Measurements from ENCODE around the gene ENTPD5.

ENTPD5 gene

DNA sequence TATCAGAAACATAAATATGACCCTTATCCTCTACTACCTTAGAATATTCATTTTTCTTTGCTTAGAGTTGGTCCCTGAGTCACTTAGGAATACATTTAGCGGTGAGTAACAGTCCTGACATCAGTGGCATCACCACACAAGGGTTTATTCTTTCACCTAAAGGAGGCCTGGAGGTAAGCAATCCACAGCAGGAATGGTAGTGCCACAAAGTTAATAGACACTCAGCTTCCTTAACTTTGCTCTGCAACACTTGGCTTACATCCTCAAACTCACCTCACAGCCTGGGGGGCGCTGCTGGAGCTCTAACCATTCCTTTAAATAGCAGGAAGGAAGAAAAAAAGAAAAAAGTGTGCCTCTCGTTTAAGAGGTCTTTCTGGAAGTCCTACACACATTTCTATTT lies 29.2 kb upstream of the ENTPD5 start:
- no peaks in the 10 kb centered on the region for H3K9me2 ChIP-seq (ENCODE audit: low read depth, low read length)
- H4K20me1 ChIP-seq (ENCODE audit: insufficient read depth, low read length) = no peaks in the 10 kb centered on the region
- no peaks in the 10 kb centered on the region for H3K79me2 ChIP-seq (ENCODE audit: insufficient read depth, low read length)
- no peak overlapping the region for H3K4me2 ChIP-seq (ENCODE audit: low read length)
- H3K27me3 ChIP-seq (ENCODE audit: insufficient read depth, low read length) = no peaks in the 10 kb centered on the region
- no peak for TF ChIP-seq EZH2 (IDR thresholded peaks at IDR 0.05; ENCODE audit: borderline replicate concordance, low read length)
- TF ChIP-seq, protein P1, sequence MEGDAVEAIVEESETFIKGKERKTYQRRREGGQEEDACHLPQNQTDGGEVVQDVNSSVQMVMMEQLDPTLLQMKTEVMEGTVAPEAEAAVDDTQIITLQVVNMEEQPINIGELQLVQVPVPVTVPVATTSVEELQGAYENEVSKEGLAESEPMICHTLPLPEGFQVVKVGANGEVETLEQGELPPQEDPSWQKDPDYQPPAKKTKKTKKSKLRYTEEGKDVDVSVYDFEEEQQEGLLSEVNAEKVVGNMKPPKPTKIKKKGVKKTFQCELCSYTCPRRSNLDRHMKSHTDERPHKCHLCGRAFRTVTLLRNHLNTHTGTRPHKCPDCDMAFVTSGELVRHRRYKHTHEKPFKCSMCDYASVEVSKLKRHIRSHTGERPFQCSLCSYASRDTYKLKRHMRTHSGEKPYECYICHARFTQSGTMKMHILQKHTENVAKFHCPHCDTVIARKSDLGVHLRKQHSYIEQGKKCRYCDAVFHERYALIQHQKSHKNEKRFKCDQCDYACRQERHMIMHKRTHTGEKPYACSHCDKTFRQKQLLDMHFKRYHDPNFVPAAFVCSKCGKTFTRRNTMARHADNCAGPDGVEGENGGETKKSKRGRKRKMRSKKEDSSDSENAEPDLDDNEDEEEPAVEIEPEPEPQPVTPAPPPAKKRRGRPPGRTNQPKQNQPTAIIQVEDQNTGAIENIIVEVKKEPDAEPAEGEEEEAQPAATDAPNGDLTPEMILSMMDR (IDR thresholded peaks at IDR 0.05; ENCODE audit: low read length) = no peak; the same call in 1 of the 2 replicates
- H3F3A ChIP-seq (ENCODE audit: insufficient read depth, low read length) = no peaks in the 10 kb centered on the region
- no peak overlapping the region for H3K27ac ChIP-seq (ENCODE audit: low read depth, low read length, poor library complexity, severe bottlenecking)
- H3K36me3 ChIP-seq (ENCODE audit: insufficient read depth, low read length) = no peaks in the 10 kb centered on the region
- no peak overlapping the region for H3K9ac ChIP-seq (ENCODE audit: low read length)
- H2AFZ ChIP-seq (ENCODE audit: low read length) = no peak overlapping the region
- H3K4me1 ChIP-seq (ENCODE audit: insufficient read depth, low read length, severe bottlenecking) = no peaks in the 10 kb centered on the region
- no peaks in the 10 kb centered on the region for H3K9me3 ChIP-seq (ENCODE audit: low read length)
- no peak overlapping the region for H3K4me3 ChIP-seq (ENCODE audit: low read depth, low read length, poor library complexity, severe bottlenecking)

DNA sequence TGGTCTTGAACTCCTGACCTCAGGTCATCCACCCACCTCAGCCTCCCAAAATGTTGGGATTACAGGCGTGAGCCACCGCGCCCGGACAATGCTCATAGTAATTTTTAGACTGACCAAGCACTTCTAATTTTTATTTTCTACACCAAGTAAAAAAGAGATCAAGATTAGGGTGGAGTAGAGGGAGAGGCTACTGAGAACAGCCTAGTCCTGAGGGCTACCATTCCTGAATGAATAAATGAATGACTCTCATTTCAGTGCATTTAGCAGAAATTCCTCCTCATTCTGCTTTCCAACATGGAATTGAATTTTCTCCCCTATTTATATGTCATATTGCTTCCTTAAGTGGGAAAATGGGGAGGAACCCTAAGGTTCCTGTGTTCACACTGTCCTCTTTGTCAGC lies 26.4 kb upstream of the ENTPD5 start:
- H3F3A ChIP-seq (ENCODE audit: insufficient read depth, low read length) = no peaks in the 10 kb centered on the region
- H3K4me1 ChIP-seq (ENCODE audit: insufficient read depth, low read length, severe bottlenecking) = no peaks in the 10 kb centered on the region

DNA sequence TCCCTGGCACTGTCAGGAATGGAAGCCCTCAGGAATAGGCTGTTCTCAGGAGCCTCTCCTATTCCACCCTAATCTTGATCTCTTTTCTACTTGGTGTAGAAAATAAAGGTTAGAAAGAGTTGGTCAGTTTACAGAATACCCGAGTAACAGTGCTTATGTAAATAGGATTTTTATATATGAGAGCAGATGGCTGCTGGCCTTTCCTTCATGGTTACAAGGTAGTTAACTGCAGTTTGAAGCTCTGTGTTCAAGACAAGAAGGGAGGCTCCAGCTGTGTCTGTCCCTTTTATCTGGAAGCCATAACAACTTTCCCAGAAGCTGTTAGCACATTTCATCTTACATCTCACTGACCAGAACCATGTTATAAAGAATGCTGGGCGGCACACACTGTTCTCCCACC lies 23.2 kb upstream of the ENTPD5 start:
- no peak for TF ChIP-seq EZH2 (IDR thresholded peaks at IDR 0.05; ENCODE audit: borderline replicate concordance, low read length)
- TF ChIP-seq, protein P1 (IDR thresholded peaks at IDR 0.05; ENCODE audit: low read length) = no peak
- H3K9ac ChIP-seq (ENCODE audit: low read length) = no peak overlapping the region
- no peaks in the 10 kb centered on the region for H3K27me3 ChIP-seq (ENCODE audit: insufficient read depth, low read length)
- H3K4me3 ChIP-seq (ENCODE audit: low read depth, low read length, poor library complexity, severe bottlenecking) = no peak overlapping the region
- H3K4me2 ChIP-seq (ENCODE audit: low read length) = no peak overlapping the region
- no peaks in the 10 kb centered on the region for H3K9me3 ChIP-seq (ENCODE audit: low read length)
- no peaks in the 10 kb centered on the region for H3K79me2 ChIP-seq (ENCODE audit: insufficient read depth, low read length)
- no peaks in the 10 kb centered on the region for H4K20me1 ChIP-seq (ENCODE audit: insufficient read depth, low read length)
- H3K4me1 ChIP-seq (ENCODE audit: insufficient read depth, low read length, severe bottlenecking) = no peaks in the 10 kb centered on the region
- H3K36me3 ChIP-seq (ENCODE audit: insufficient read depth, low read length) = no peaks in the 10 kb centered on the region
- H2AFZ ChIP-seq (ENCODE audit: low read length) = no peak overlapping the region
- no peaks in the 10 kb centered on the region for H3F3A ChIP-seq (ENCODE audit: insufficient read depth, low read length)
- H3K27ac ChIP-seq (ENCODE audit: low read depth, low read length, poor library complexity, severe bottlenecking) = no peak overlapping the region
- no peaks in the 10 kb centered on the region for H3K9me2 ChIP-seq (ENCODE audit: low read depth, low read length)

More for the DNA sequence above, 26.4 kb upstream of the ENTPD5 start:
- no peaks in the 10 kb centered on the region for H4K20me1 ChIP-seq (ENCODE audit: insufficient read depth, low read length)
- no peaks in the 10 kb centered on the region for H3K9me3 ChIP-seq (ENCODE audit: low read length)
- H3K9me2 ChIP-seq (ENCODE audit: low read depth, low read length) = no peaks in the 10 kb centered on the region
- no peaks in the 10 kb centered on the region for H3K27me3 ChIP-seq (ENCODE audit: insufficient read depth, low read length)
- H3K79me2 ChIP-seq (ENCODE audit: insufficient read depth, low read length) = no peaks in the 10 kb centered on the region
- no peaks in the 10 kb centered on the region for H3K36me3 ChIP-seq (ENCODE audit: insufficient read depth, low read length)
- no peak overlapping the region for H3K9ac ChIP-seq (ENCODE audit: low read length)
- no peak for TF ChIP-seq EZH2 (IDR thresholded peaks at IDR 0.05; ENCODE audit: borderline replicate concordance, low read length)
- TF ChIP-seq, protein P1 (IDR thresholded peaks at IDR 0.05; ENCODE audit: low read length) = no peak
- H3K27ac ChIP-seq (ENCODE audit: low read depth, low read length, poor library complexity, severe bottlenecking) = no peak overlapping the region
- no peak overlapping the region for H2AFZ ChIP-seq (ENCODE audit: low read length)
- H3K4me2 ChIP-seq (ENCODE audit: low read length) = no peak overlapping the region
- H3K4me3 ChIP-seq (ENCODE audit: low read depth, low read length, poor library complexity, severe bottlenecking) = no peak overlapping the region
